Measurements from ENCODE around the gene SERPINA12.

SERPINA12 gene

GRCh38 chr14:94531187-94531586 is 21.9 kb upstream of the SERPINA12 start:
- no peak for TF ChIP-seq CTCF (IDR thresholded peaks at IDR 0.05; ENCODE audit: insufficient read depth, low read length, missing control alignments)
- ChIA-PET POLR2A (no interaction called here), CTCF (interaction anchor here (1.7 kb wide), 1 partner anchor 17 kb away, joined by 6 read pairs; no protein-coding TSS in a partner anchor)
- no peak for DNase-seq (ENCODE audit: low read depth, low spot score)
- H3K4me3 ChIP-seq (ENCODE audit: low read depth, low read length) = no peak overlapping the region

- CTCF ChIA-PET = no interaction called here
- H3K4me3 ChIP-seq (ENCODE audit: low read depth, low read length) = no peak overlapping the region
- no peak for DNase-seq (ENCODE audit: low read depth, low spot score)
- POLR2A ChIA-PET = no interaction called here
- no peak for TF ChIP-seq CTCF (IDR thresholded peaks at IDR 0.05; ENCODE audit: insufficient read depth, low read length, missing control alignments)
These were observed 14.8 kb upstream of the SERPINA12 start for GRCh38 chr14:94524093-94524492.

GRCh38 chr14:94523265-94523664 is 14.0 kb upstream of the SERPINA12 start:
- H3K4me3 ChIP-seq (ENCODE audit: low read depth, low read length) = no peak overlapping the region
- CTCF ChIA-PET = interaction anchor here (0.6 kb wide), 1 partner anchor 26 kb away, joined by 3 read pairs; no protein-coding TSS in a partner anchor
- TF ChIP-seq CTCF (IDR thresholded peaks at IDR 0.05; ENCODE audit: insufficient read depth, low read length, missing control alignments) = no peak
- POLR2A ChIA-PET = no interaction called here
- no peak for DNase-seq (ENCODE audit: low read depth, low spot score)

GRCh38 chr14:94522115-94522724 is 13.0 kb upstream of the SERPINA12 start:
- no peak for TF ChIP-seq CTCF (IDR thresholded peaks at IDR 0.05; ENCODE audit: insufficient read depth, low read length, missing control alignments)
- DNase-seq (ENCODE audit: low read depth, low spot score) = no peak
- no peak overlapping the region for H3K4me3 ChIP-seq (ENCODE audit: low read depth, low read length)
- POLR2A ChIA-PET = no interaction called here
- CTCF ChIA-PET = interaction anchor here (1.1 kb wide), 1 partner anchor 28 kb away, joined by 3 read pairs; no protein-coding TSS in a partner anchor

GRCh38 chr14:94521375-94522114 is 12.3 kb upstream of the SERPINA12 start:
- ChIA-PET POLR2A (no interaction called here), CTCF (interaction anchor here (1.1 kb wide), 1 partner anchor 29 kb away, joined by 3 read pairs; no protein-coding TSS in a partner anchor)
- no peak for DNase-seq (ENCODE audit: low read depth, low spot score)

More at GRCh38 chr14:94521375-94522114, 12.3 kb upstream of the SERPINA12 start:
- H3K4me3 ChIP-seq (ENCODE audit: low read depth, low read length) = no peak overlapping the region
- no peak for TF ChIP-seq CTCF (IDR thresholded peaks at IDR 0.05; ENCODE audit: insufficient read depth, low read length, missing control alignments)

Measured in AG04449 (cell line).